Activated T-cell treated with anti-CD3 and anti-CD28 coated beads, Interleukin-2, amount 50 U/mL, for 24 hours (primary cell): ENCODE results near the gene MRPL40.

Experiments
- DNase-seq: peaks from one replicate; pipeline ENCODE4 v3.0.0-alpha.2; 2020
- H3K27ac Mint-ChIP-seq: 2 replicates; pipeline ENCODE4 v1.8.0; 2020; ENCODE audit warnings: mild to moderate bottlenecking, mixed read lengths
- H3K27me3 Mint-ChIP-seq: 2 replicates; pipeline ENCODE4 v1.8.0; 2020; ENCODE audit warnings: mixed read lengths
- H3K36me3 Mint-ChIP-seq: 2 replicates; pipeline ENCODE4 v1.8.0; 2020; ENCODE audit warnings: low read depth, mixed read lengths
- H3K4me1 Mint-ChIP-seq: 2 replicates; pipeline ENCODE4 v1.8.0; 2020; ENCODE audit warnings: low read depth, mixed read lengths
- H3K4me3 Mint-ChIP-seq: 2 replicates; pipeline ENCODE4 v1.8.0; 2020; ENCODE audit warnings: mild to moderate bottlenecking, moderate library complexity, mixed read lengths
- H3K9me3 Mint-ChIP-seq: 2 replicates; pipeline ENCODE4 v1.8.0; 2020; ENCODE audit warnings: mixed read lengths

Gene MRPL40

GRCh38 chr22:19432133-19432851, at the start of gene MRPL40:
MRPL40 (plus strand) TSS chr22:19432545; CDS start chr22:19432555, 10 bp downstream.
- Mint-ChIP-seq H3K9me3 (no peaks in the 10 kb centered on the region), H3K36me3 (peaks cover 83% of the 10 kb centered on the region), H3K4me1 (peaks cover 42% of the 10 kb centered on the region), H3K4me3 (peak within 1 kb of the TSS; percentile 92), H3K27ac (peak within 1 kb of the TSS; percentile 95), H3K27me3 (no peaks in the 10 kb centered on the region)
- peak; percentile 95 for DNase-seq

DNA sequence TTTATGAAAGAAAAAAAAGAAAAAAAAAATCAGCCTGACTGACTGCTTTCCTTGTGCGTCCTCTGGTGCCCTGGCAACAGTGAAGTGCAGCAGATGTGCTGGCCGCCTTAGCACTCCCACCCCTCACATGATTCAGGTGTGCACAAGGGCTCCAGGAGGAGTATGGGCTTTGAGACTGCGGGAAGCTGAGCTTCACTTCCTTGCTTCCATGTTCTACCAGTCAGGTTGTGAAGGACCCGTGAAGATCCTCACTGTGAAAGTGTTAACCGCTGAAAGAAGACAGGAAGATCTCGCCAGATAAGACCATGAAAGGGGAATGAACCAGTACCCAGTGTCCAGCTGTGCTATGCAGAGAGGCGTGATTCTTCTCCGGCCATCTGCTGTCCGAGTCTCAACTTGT, 49.1 kb upstream of the MRPL40 start:
- no peak overlapping the region for H3K4me3 Mint-ChIP-seq

DNA sequence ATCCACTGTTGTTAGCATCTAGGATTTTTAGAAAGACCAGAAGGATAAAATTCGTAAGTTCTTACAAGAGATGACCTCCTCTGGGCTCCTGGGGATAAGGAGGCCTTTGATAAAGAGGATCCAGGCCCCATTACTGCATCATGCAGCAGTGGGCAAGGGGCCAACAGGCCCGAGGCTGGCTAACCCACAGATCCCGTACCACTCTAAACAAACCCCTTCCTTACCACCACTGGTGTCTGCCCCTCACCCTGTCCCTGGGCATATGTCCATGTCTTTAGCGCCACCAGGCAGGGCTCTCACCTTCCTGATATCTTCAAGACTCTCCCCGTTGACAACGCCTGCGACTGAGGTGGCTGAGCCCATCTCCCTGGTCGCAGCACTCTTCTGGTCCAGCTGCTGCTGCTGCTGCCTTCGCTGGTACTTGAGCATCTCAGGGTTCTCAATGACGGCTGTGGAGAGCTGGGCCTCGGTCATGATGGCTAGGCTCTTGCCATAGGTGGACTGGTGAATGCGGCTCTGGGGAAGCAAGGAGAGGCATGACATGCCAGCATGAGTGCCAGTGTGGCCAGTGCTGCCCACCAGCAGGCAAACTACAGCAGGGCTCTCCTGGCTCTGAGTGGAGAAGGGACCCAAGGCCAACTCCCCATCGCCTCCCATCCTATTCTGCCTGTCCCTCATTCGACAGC, 47.0 kb upstream of the MRPL40 start:
- H3K4me3 Mint-ChIP-seq: no peak overlapping the region
- H3K9me3 Mint-ChIP-seq: no peaks in the 10 kb centered on the region
- H3K4me1 Mint-ChIP-seq: no peaks in the 10 kb centered on the region
- H3K27ac Mint-ChIP-seq: no peak overlapping the region
- H3K36me3 Mint-ChIP-seq: peaks cover 93% of the 10 kb centered on the region
- DNase-seq: no peak
- H3K27me3 Mint-ChIP-seq: no peaks in the 10 kb centered on the region

More for the DNA sequence above, 49.1 kb upstream of the MRPL40 start:
- no peaks in the 10 kb centered on the region for H3K9me3 Mint-ChIP-seq
- H3K4me1 Mint-ChIP-seq: no peaks in the 10 kb centered on the region
- no peak overlapping the region for H3K27ac Mint-ChIP-seq
- peaks cover 88% of the 10 kb centered on the region for H3K36me3 Mint-ChIP-seq
- no peak for DNase-seq
- no peaks in the 10 kb centered on the region for H3K27me3 Mint-ChIP-seq

GRCh38 chr22:19386248-19386647, 46.1 kb upstream of the MRPL40 start:
- H3K9me3 Mint-ChIP-seq: no peaks in the 10 kb centered on the region
- no peaks in the 10 kb centered on the region for H3K4me1 Mint-ChIP-seq
- H3K4me3 Mint-ChIP-seq: no peak overlapping the region
- no peak for DNase-seq
- peaks cover 93% of the 10 kb centered on the region for H3K36me3 Mint-ChIP-seq
- H3K27ac Mint-ChIP-seq: no peak overlapping the region
- H3K27me3 Mint-ChIP-seq: no peaks in the 10 kb centered on the region

- DNase-seq: no peak
- peaks cover 90% of the 10 kb centered on the region for H3K36me3 Mint-ChIP-seq
- H3K9me3 Mint-ChIP-seq: no peaks in the 10 kb centered on the region
- no peak overlapping the region for H3K4me3 Mint-ChIP-seq
- H3K27me3 Mint-ChIP-seq: no peaks in the 10 kb centered on the region
- H3K4me1 Mint-ChIP-seq: no peaks in the 10 kb centered on the region
- no peak overlapping the region for H3K27ac Mint-ChIP-seq
Measured at GRCh38 chr22:19387038-19387437, 45.3 kb upstream of the MRPL40 start.

GRCh38 chr22:19387575-19387974, 44.8 kb upstream of the MRPL40 start:
- Mint-ChIP-seq H3K4me1 (no peaks in the 10 kb centered on the region), H3K36me3 (peaks cover 90% of the 10 kb centered on the region), H3K27ac (no peak overlapping the region), H3K27me3 (no peaks in the 10 kb centered on the region), H3K9me3 (no peaks in the 10 kb centered on the region), H3K4me3 (no peak overlapping the region)
- DNase-seq: no peak

- Mint-ChIP-seq H3K27ac (no peak overlapping the region), H3K27me3 (no peaks in the 10 kb centered on the region), H3K36me3 (peaks cover 89% of the 10 kb centered on the region), H3K4me1 (no peaks in the 10 kb centered on the region), H3K9me3 (no peaks in the 10 kb centered on the region), H3K4me3 (no peak overlapping the region)
- DNase-seq: no peak
Measured at GRCh38 chr22:19393704-19394103, 38.6 kb upstream of the MRPL40 start.

GRCh38 chr22:19394274-19395050, 37.9 kb upstream of the MRPL40 start:
- DNase-seq: no peak
- Mint-ChIP-seq H3K9me3 (no peaks in the 10 kb centered on the region), H3K27ac (no peak overlapping the region), H3K36me3 (peaks cover 89% of the 10 kb centered on the region), H3K4me1 (no peaks in the 10 kb centered on the region), H3K4me3 (no peak overlapping the region), H3K27me3 (no peaks in the 10 kb centered on the region)

GRCh38 chr22:19395276-19395675, 37.1 kb upstream of the MRPL40 start:
- no peak overlapping the region for H3K4me3 Mint-ChIP-seq
- H3K9me3 Mint-ChIP-seq: no peaks in the 10 kb centered on the region
- DNase-seq: no peak
- H3K27me3 Mint-ChIP-seq: no peaks in the 10 kb centered on the region
- peaks cover 85% of the 10 kb centered on the region for H3K36me3 Mint-ChIP-seq
- H3K27ac Mint-ChIP-seq: no peak overlapping the region
- no peaks in the 10 kb centered on the region for H3K4me1 Mint-ChIP-seq

DNA sequence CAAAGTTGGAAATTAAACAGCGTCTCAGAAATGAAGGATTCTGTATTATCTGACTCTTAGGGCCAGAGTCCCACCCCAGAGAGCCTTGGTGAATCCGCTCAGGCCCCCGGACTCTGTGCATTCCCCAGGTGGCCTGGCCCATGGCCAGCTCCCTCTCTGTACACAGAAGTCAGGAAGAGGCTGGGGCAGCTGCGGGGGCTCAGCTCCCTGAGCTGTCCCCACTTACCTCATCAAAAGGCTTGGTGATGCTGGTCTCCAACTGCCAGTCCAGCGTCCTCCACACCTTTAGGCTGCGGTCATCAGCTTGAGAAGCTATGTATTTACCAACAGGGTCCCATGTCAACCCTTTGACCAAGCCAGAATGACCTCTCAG, 35.8 kb upstream of the MRPL40 start:
- no peak overlapping the region for H3K27ac Mint-ChIP-seq
- H3K27me3 Mint-ChIP-seq: no peaks in the 10 kb centered on the region
- H3K4me1 Mint-ChIP-seq: no peaks in the 10 kb centered on the region
- DNase-seq: no peak
- H3K4me3 Mint-ChIP-seq: no peak overlapping the region
- H3K9me3 Mint-ChIP-seq: no peaks in the 10 kb centered on the region
- peaks cover 91% of the 10 kb centered on the region for H3K36me3 Mint-ChIP-seq

DNA sequence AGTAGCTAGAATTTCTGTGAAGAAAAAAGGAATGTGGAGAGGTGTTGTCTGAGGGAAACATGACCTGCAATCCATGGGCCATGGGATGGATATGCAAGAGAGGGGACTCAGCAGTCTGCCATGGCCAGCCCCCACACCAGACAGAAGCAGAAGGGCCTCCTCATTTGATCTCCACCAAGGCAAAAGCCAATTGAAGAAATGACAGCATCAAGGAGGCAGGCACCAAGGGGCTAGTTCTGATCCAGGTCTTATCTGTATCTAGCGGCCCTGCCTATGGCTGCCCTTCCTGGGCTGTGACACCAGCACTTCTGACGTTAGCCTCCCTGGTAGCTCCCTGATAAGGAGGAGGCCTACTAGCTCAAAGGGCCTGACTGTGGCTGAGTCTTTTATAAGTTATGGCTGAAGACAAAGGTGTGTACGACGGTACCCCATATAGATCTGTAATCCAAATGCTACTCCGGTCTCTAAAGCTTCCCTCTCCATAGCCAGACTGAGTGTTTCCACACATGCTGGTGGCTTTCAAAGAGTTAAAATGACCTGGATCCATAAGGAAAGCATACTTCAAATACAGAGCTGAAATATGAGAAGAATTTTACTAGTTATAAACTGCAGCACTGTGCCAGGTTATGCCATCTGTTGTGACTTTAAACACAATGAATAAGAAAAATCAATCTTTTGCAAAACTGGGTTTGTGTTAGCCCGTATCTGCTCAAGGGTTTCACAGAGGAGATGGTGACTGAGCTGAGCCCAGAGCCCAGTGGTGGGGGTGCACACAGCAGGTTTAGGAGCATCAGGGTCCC, 35.2 kb upstream of the MRPL40 start:
- no peak for DNase-seq
- H3K27ac Mint-ChIP-seq: no peak overlapping the region
- H3K4me3 Mint-ChIP-seq: no peak overlapping the region
- peaks cover 91% of the 10 kb centered on the region for H3K36me3 Mint-ChIP-seq
- H3K27me3 Mint-ChIP-seq: no peaks in the 10 kb centered on the region
- no peaks in the 10 kb centered on the region for H3K9me3 Mint-ChIP-seq
- no peaks in the 10 kb centered on the region for H3K4me1 Mint-ChIP-seq

GRCh38 chr22:19397734-19398104, 34.6 kb upstream of the MRPL40 start:
- no peak overlapping the region for H3K4me3 Mint-ChIP-seq
- H3K36me3 Mint-ChIP-seq: peaks cover 90% of the 10 kb centered on the region
- no peaks in the 10 kb centered on the region for H3K9me3 Mint-ChIP-seq
- no peak for DNase-seq
- no peaks in the 10 kb centered on the region for H3K4me1 Mint-ChIP-seq
- H3K27me3 Mint-ChIP-seq: no peaks in the 10 kb centered on the region
- H3K27ac Mint-ChIP-seq: no peak overlapping the region

- Mint-ChIP-seq H3K27me3 (no peaks in the 10 kb centered on the region), H3K27ac (peak overlapping the region; percentile 6), H3K4me3 (no peak overlapping the region), H3K36me3 (peaks cover 87% of the 10 kb centered on the region), H3K9me3 (no peaks in the 10 kb centered on the region), H3K4me1 (no peaks in the 10 kb centered on the region)
- DNase-seq: no peak
Measured at GRCh38 chr22:19398206-19398605, 34.1 kb upstream of the MRPL40 start.

DNA sequence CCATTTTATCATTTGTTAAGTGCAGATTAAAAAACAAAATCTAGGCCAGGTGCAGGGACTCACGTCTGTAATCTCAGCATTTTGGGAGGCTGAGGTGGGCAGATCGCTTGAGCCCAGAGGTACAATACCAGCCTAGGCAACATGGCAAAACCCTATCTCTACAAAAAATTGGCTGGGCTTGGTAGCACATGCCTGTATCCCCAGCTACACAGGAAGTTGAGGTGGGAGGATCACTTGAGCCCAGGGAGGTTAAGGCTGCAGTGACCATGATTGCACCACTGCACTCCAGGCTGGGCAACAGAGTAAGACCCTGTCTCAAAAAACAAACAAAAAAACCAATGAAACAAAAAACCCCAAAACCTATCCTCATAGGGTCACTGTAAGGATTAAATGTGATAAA, 33.7 kb upstream of the MRPL40 start:
- H3K27me3 Mint-ChIP-seq: no peaks in the 10 kb centered on the region
- H3K9me3 Mint-ChIP-seq: no peaks in the 10 kb centered on the region
- no peak overlapping the region for H3K27ac Mint-ChIP-seq
- H3K4me1 Mint-ChIP-seq: no peaks in the 10 kb centered on the region
- DNase-seq: no peak
- H3K4me3 Mint-ChIP-seq: no peak overlapping the region
- H3K36me3 Mint-ChIP-seq: peaks cover 83% of the 10 kb centered on the region
